Measurements from ENCODE around the gene BROX.

BROX gene

GRCh38 chr1:222772996-222773379, 60.6 kb downstream of the BROX start:
- Mint-ChIP-seq H3K36me3 (peaks cover 14% of the 10 kb centered on the region), H3K9me3 (peaks cover 21% of the 10 kb centered on the region), H3K4me1 (peaks cover 18% of the 10 kb centered on the region), H3K4me3 (no peak overlapping the region), H3K27me3 (peaks cover 14% of the 10 kb centered on the region), H3K27ac (peak overlapping the region; percentile 92)
- peak; percentile 54 for DNase-seq
- CTCF ChIA-PET: interaction anchor here (0.5 kb wide), 1 partner anchor 75 kb away, joined by 3 read pairs; no protein-coding TSS in a partner anchor

GRCh38 chr1:222777463-222777862, 65.1 kb downstream of the BROX start:
- CTCF ChIA-PET: interaction anchor here (1.6 kb wide), 1 partner anchor 16 kb away, joined by 3 read pairs; no protein-coding TSS in a partner anchor
- no peak overlapping the region for H3K27ac Mint-ChIP-seq
- DNase-seq: no peak
- H3K4me3 Mint-ChIP-seq: no peak overlapping the region
- peaks cover 23% of the 10 kb centered on the region for H3K27me3 Mint-ChIP-seq
- H3K9me3 Mint-ChIP-seq: no peaks in the 10 kb centered on the region
- no peaks in the 10 kb centered on the region for H3K36me3 Mint-ChIP-seq
- H3K4me1 Mint-ChIP-seq: peaks cover 12% of the 10 kb centered on the region

- Mint-ChIP-seq H3K4me1 (peaks cover 7% of the 10 kb centered on the region), H3K27me3 (peaks cover 26% of the 10 kb centered on the region), H3K4me3 (no peak overlapping the region), H3K27ac (no peak overlapping the region), H3K9me3 (no peaks in the 10 kb centered on the region), H3K36me3 (no peaks in the 10 kb centered on the region)
- DNase-seq: no peak
- CTCF ChIA-PET: no interaction called here
Measured at GRCh38 chr1:222777977-222778376, 65.6 kb downstream of the BROX start.

GRCh38 chr1:222781251-222781650, 68.9 kb downstream of the BROX start:
- Mint-ChIP-seq H3K9me3 (no peaks in the 10 kb centered on the region), H3K27ac (no peak overlapping the region), H3K4me1 (no peaks in the 10 kb centered on the region), H3K4me3 (no peak overlapping the region), H3K36me3 (no peaks in the 10 kb centered on the region), H3K27me3 (peaks cover 33% of the 10 kb centered on the region)
- CTCF ChIA-PET: no interaction called here
- no peak for DNase-seq

- CTCF ChIA-PET: interaction anchor here (0.7 kb wide), 1 partner anchor 407 kb away, joined by 4 read pairs; no protein-coding TSS in a partner anchor
- H3K36me3 Mint-ChIP-seq: no peaks in the 10 kb centered on the region
- peaks cover 30% of the 10 kb centered on the region for H3K27me3 Mint-ChIP-seq
- DNase-seq: no peak
- no peak overlapping the region for H3K4me3 Mint-ChIP-seq
- H3K4me1 Mint-ChIP-seq: no peaks in the 10 kb centered on the region
- no peaks in the 10 kb centered on the region for H3K9me3 Mint-ChIP-seq
- no peak overlapping the region for H3K27ac Mint-ChIP-seq
Measured at GRCh38 chr1:222783051-222783450, 70.7 kb downstream of the BROX start.

GRCh38 chr1:222784371-222784770, 72.0 kb downstream of the BROX start:
- Mint-ChIP-seq H3K27ac (no peak overlapping the region), H3K4me3 (no peak overlapping the region), H3K36me3 (no peaks in the 10 kb centered on the region), H3K4me1 (no peaks in the 10 kb centered on the region), H3K27me3 (peaks cover 26% of the 10 kb centered on the region), H3K9me3 (no peaks in the 10 kb centered on the region)
- DNase-seq: no peak
- CTCF ChIA-PET: no interaction called here
